Stimulated activated CD8-positive, alpha-beta memory T cell treated with anti-CD3 and anti-CD28 coated beads, Interleukin-7, amount 100 ng/mL, for 48 hours (primary cell): ENCODE measurements around the gene SGPP2.
A peak's percentile ranks its signal among the peaks of the same experiment; 100 is the strongest.
"Not testable (repeated sequence)": the region's sequence is repeated elsewhere in the genome, so short reads cannot be mapped to it uniquely, and the experiment has no call there.

ENCODE experiments used
- DNase-seq, 2 donors: peaks; one replicate each; pipeline ENCODE4 v3.0.0-alpha.2; 2020; ENCODE audit warnings: low read depth in 1 of 2; ENCODE audit errors: extremely low read depth in 1 of 2

SGPP2 gene, protein sequence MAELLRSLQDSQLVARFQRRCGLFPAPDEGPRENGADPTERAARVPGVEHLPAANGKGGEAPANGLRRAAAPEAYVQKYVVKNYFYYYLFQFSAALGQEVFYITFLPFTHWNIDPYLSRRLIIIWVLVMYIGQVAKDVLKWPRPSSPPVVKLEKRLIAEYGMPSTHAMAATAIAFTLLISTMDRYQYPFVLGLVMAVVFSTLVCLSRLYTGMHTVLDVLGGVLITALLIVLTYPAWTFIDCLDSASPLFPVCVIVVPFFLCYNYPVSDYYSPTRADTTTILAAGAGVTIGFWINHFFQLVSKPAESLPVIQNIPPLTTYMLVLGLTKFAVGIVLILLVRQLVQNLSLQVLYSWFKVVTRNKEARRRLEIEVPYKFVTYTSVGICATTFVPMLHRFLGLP

DNA sequence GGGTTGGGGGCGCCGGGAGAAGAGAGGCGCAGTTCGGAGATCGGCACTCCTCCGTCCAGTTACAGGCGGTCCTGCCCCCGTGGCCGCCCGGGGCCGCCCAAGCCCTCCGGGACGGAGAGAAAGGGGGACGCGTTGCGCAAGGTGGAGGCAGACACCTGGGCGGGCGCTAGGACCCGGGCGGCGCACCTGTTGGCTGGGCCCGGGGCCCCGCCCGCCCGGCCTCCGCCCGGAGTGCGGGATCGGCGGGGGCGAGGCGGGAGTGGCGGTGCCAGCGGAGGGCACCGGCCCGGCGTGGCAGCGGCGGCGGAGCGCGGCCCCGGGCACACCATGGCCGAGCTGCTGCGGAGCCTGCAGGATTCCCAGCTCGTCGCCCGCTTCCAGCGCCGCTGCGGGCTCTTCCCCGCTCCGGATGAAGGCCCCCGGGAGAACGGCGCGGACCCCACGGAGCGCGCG lies at the start of gene SGPP2:
Gene SGPP2 (plus strand): TSS at position 268 of the 453 bp plus-strand sequence. CDS start 60 bp downstream, at position 328.
- DNase-seq = no peak

DNA sequence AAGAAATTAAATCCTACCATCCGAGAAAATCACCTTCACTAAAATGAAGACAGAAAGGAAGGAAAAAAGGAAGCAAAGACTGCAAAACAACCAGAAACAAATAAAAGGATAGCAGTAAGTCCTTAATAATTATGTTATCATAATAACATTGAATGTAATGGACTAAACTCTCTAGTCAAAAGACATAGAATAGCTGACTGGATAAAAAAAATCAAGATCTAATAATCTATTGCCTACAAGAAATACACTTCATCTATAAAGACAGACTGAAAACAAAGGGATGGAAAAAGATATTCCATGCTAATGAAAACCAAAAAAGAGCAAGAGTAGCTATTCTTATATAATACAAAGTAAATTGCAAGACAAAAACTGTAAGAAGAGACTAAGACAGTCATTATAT lies 48.5 kb upstream of the SGPP2 start:
- no peak for DNase-seq

DNA sequence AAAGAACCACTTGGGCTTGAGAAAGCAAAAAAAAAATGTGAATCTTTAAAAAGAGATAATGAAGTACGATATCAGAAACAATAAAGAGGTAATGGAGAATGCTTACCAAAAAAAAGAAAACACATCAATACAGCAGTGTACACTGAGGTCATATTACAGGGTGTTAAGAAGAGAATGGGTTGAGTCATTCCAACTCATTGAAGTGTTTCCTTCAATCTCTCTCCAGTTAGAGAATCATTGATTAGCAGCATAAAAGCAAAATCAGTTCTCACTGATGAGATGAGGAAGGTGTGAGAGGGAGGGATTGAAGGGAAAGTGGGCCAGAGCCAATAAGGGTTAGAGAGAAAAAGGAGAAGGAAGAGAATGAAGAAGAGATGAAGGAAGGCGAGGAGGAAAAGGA lies 43.9 kb upstream of the SGPP2 start:
- no peak for DNase-seq

DNA sequence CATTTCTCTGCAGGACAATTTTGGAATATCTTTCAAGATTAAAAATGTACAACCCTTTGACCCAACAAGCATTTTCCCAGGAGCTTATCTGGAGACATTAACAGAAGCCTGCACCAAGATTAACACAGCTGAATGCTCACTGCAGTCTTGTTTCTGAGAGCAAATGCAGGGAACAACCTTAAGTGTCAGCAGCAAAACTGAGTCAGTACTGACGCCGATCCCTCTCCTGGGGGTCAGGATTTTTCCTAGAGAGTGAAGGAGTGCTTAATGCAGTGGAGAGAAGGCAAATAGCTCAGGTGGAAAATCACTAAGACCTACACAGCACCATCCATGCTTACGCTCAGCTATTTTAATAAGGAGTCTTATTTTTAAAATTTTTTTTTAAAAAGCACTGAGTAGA lies 42.8 kb upstream of the SGPP2 start:
- DNase-seq = no peak

DNA sequence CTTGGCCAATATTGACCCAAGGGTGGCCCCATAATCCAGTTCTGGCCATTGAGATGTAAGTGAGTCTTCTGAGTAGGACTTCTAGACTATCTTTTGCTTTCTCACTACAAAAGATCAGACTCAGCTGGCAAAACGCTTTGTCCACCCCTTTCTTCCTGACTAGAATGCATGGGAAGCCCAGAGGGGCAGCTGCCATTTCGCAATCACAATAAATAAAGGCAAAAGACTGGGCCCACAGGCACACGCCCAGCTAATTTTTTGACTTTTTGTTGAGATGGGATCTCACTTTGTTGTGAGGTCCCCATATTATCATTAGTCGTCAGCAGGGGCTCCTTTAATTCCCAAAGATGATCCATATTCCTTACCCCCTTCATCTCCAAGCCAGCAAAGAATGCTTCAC lies 41.1 kb upstream of the SGPP2 start:
- DNase-seq = no peak

DNA sequence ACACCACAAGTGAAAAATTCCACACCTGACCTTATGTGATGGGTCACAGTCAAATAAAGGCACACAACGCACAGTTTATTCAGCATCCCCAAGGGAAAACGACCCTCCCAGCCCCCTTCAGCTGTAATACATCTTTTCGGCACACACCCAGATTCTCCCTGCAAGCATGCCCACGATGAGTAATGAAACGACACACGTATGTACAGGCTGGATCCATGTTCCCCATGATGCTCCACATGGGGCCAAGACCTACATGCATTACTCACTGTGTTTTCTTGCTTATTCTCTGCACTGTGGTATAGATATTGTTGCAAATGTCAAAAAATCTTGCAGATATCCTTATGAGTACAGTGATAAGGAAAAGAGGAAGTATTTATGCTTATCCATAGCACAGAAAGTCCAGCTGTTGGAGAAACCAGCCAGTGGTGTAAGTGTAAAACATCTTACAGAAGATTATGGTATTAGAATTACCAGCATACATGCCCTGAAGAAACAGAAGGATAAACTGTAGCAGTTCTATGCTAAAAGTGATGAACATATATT lies 32.5 kb upstream of the SGPP2 start:
- no peak for DNase-seq

DNA sequence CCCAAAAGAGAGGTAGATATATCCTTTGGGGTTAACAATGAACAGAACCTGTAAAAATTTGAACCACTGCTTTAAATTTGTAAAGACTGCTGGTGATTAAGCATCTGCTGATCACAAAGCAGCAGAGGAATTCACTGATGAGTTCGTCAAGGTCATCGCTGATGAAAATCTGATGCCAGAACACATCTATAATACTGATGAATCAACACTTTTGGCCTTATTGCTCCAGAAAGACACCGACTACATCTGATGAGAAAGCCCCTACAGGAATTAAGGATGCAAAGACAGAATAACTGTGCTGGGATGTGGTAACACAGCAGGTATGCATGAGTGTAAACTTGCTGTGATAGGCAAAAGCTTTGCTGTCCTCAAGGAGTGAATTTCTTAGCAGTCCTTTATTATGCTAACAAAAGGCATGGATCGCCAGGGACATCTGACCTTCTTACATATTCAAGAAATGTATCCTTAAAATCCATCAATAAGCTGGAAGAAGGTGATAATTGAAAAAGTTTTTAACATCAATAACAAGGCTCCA lies 30.5 kb upstream of the SGPP2 start:
- DNase-seq = no peak

DNA sequence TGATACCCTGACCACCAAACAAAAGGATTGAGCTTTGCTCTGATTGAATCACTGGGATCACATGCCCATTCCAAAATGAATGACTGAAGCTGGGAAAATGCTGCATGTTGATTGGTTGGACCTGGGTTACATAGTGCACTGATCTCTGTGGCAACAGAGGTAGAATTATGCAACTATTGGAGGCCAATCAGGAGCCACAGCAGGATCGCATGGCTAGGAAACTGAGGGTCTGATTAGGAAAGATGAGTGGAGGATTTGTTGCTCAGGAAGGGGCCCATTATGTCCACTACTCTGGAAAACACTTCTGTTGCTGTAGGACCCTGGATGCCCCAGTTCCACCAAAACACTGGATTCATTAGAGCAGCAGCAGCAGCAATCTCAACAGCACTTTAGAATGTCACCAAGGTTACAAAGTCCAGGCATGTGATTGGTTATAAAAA lies 25.9 kb upstream of the SGPP2 start:
- DNase-seq = no peak

DNA sequence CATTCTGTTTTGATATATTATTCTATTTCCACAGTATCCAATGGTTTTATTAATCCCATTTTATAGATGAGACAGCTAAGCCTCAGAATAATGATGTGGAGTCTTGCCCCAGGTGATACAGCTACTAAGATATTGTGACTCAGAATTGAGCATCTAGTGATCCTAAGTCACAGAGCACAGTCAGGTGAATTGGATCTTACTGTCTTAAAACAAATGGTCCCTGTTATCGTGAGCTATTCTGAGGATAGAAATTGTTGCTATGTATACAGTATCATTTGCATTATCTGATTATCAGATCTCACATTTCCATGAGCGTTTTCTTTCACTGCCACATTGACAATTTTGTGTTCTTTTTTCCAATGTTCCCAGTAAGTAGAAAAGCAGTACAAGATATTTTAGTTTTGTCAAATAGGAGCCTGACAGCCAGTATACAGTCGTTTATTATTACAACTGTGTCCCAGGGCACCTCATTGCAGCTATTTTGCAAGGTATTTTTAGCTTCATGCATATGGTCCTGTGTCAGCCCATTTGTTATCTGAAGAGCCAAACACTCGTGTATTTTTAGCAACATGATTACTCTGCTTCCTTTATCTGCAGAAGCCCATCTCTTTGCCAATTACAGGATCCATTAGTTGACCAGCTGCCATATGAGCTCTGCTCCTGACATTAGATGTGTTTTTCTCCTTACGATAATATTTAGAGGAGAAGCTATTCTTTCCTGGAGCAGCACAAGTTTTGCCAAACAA lies 25.1 kb upstream of the SGPP2 start:
- DNase-seq = no peak

DNA sequence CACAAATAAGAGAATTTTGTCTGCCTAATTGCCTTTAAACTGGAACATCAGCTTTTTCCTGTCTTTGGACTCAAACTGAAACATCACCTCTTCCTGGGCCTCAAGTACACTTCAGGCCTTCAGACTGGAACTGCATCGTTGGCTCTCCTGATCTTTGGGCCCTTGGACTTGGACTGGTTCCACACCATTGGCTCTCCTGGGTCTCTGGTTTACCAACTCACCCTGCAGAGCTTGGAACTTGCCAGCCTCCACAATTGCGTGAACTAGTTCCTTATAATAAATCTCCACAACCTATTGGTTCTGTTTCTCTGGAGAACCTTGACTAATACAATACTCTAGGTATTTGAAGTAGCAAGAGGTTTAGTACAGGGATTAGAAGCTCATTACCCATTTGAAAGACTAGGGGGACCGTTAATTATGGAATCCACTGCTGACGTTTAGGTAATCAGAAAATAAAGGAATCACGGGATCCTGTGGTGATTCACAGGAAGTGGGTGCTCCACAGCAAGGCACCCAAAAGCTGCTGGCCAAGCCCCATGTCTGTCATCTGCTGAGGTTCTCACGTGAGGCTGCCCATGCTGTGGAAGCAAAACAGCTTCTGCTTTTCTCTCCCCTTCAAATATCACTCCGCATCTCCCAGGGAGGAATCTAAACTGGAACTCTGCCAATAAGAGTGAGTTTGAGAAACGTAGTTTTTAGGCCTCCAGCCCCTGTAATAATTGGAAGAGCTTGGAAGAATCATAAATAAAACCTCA lies 20.0 kb upstream of the SGPP2 start:
- DNase-seq = no peak

DNA sequence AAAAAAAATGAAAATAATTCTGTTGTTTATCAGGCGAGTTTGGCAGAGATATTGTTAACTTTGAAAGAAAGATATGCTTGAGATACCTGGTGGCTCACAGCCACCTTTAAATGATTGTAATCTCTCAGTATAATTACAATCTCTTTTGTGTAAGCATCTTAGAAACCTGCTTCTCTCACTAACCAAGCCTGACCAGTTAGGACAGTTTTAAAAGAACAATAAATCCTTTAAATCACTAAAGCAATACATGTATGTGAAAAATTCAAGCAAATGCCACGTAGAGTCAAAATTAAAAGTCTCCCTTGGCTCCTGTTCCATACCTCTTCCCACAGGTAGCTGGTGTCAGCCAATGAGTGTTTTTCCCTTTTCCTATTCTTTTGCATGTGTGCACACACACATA lies 15.7 kb upstream of the SGPP2 start:
- no peak for DNase-seq

DNA sequence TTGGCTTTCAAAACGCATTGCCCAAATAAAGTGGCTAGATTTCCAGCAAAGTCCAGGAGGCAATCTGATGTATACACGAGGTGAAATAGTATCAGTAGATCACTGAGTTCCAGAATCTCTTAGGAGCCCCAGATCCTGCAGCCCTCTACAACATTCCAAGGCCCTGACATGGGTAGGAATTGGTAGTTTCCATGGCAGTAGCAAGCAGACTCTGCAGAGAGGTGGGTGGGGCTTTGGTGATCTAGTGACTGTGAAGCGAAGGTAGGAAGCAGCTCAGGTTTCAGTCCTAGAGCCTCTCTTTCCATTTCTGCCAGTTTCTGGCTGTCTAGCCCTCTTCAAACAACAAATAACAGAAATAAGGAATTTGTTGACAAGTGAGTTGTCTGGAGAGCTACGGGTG lies 13.8 kb upstream of the SGPP2 start:
- DNase-seq = no peak

DNA sequence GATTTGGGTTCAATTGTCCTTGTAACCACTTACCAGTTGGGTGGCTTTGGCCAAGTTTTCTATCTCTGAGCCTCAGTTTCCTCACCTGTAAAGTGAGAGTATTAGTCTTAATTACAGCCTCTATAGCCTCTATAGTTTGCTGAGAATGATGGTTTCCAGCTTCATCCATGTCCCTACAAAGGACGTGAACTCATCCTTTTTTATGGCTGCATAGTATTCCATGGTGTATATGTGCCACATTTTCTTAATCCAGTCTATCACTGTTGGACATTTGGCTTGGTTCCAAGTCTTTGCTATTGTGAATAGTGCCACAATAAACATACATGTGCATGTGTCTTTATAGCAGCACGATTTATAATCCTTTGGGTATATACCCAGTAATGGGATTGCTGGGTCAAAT lies 12.0 kb upstream of the SGPP2 start:
- not testable (repeated sequence) for DNase-seq

DNA sequence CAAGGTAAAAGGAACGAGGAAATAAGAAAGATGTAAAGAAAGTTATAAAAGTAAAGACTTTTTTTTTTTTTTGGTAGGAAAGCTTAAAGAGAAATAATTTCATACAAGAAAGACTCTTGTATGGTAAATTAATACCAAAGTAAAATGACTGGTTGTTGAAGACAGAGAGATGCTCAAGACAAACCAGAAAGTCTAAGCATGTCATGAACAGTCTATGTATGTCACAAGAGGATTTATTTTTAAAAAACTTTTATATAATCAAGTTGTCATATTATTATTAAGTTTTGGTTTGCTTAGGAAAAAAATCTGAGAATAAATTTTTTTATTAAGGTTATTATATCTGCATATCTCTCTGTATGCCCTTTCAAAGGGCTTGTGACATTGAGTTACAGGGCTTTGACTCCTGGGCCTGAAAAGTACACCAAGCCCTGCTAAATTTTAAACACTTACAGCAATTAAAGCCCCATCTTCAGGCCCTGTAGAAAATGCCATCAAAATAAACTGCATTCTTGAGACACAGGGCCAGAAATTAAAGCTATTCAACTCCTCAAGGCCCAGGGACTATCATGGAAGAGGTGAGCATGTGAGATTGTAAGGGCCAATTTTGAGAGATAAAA lies 10.9 kb upstream of the SGPP2 start:
- DNase-seq = no peak

DNA sequence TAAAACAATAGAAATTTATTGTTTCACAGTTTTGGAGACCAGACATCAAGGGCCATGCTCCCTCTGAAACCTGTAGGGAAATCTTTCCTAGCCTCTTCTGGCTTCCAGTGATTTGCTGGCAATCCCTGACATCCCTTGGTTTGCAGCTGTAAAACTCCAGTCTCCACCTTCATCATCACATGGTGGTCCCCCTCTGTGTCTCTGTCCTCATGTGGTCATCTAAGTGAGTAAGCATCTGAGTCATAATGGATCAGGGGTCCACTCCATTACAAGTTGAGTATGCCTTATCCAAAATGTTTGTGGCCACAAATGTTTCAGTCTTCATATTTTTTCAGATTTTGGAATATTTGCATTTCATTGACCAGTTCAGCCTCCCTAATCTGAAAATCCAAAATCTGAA lies 5.6 kb upstream of the SGPP2 start:
- no peak for DNase-seq

DNA sequence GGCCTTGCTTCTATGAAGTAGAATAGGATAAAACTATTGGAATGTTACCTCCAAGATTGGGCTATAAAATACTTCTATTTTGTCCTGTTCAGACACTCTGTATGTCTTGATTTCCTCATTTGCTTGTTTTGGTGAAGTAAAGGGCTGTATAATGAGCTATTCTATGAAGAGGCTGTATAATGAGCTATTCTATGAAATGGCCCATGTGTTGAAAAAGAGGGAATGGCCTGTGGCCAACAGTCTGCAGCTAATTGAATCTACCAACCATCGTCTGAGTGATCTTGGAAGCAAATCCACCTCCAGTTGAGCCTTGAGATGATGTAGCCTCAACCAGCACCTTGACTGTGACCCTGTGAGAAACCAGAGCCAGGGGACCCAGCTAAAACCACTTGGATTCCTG lies 3.8 kb upstream of the SGPP2 start:
- DNase-seq = no peak

DNA sequence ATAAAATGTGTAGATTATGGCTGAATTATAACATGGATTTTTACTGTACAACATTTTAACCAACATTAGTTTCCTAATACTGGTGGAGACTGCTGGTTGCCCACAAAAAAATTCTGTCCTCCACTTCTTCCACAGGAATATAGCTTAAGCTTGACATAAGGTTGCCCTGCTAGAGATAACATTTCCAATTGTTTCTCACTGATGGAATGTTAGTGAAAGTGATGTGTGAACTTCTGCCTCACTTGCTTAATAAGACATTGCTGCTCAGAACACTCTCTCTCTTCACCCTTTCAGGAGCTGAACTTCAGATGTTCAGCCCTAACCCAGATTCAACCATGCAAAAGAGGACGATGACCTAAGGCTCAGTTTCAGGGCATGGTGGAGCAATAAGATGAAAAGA lies 2.7 kb upstream of the SGPP2 start:
- DNase-seq = no peak

DNA sequence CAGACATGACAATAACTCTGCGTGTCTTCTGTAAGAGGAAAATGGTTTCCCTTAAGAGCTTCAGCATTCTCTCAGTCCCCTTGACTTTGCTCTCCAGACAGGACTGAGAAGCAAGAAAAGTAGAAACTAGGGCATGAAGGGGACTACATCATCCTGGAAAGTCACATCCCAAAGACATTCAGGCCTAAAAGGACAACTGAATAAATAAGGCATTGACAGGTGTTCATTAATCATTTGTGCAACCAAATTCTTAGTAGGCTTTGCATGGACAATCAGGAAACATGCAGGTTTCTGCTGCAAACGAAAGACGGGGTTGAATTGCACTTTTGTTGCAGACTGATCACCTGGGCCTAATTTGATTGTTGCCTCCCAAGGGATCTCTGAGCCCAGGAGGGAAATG lies 1.2 kb upstream of the SGPP2 start:
- DNase-seq = no peak

DNA sequence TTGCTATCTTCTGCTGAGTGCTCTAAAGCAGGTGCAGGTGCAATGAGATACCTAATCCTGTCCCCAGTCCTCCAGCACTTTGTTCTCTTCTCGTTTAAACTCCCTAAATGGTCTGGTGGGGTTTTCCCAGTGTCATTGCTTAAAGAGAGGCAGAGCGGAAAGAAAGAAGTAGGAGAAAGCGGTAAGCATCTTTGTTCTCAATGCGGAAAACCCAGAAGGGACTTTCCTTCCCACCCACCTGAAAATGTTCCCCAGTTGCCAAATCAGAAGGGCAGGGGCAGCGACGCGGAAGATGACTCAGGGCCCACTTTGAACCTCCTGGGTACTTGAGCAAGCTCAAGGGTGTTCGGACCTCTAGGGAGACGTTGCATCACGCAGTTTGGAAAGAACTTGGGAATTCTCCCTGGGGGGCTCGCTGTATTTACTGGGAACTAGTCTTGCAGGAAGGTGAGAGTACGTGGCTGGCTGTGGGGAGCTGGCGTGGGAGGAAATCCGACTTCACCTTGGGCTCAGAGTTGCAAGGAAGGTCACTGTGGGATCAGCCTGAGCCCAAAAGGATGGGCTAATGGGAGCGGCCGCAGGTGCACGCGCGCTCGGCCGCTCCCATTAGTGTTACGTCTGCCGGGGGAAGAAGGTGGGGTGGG lies 589 bp upstream of the SGPP2 start:
- peak in 1 of 2 donors; percentile 44 for DNase-seq
